H1 (cell line): ENCODE results near the gene ALOX5. TPM values are rescaled to one million over a fixed set of nuclear protein-coding genes. Genes with fewer than 3 reads are reported as not detected.

Source experiments
- CTCF ChIA-PET: fragments of 300-600 bp; sonication (Branson Sonifier 250); formaldehyde crosslinking; loops from one replicate; lab custom pipeline; 2021; ENCODE audit not compliant: partially characterized antibody; lab: Charles Lee
- POLR2A ChIA-PET: fragments of 300-600 bp; sonication (Branson Sonifier 250); formaldehyde crosslinking; loops from one replicate; lab custom pipeline; 2021; ENCODE audit warnings: inconsistent platforms; ENCODE audit not compliant: partially characterized antibody; lab: Charles Lee
- DNase-seq, 2 experiments: peaks; one replicate each; pipeline versions ENCODE4 v3.0.0 to v3.0.0-alpha.2; 2010 to 2022; ENCODE audit warnings: low spot score in 2 of 2, low read depth in 1 of 2, mixed read lengths in 1 of 2
- FAIRE-seq: peaks from 2 replicates; lab custom pipeline; 2011; peaks lifted over from hg19 to GRCh38; lab: Jason Lieb, UNC
- H2AFZ ChIP-seq: 2 replicates; pipeline ENCODE4 v1.8.1; 2012; ENCODE audit warnings: low read length, inconsistent platforms
- H2AK5ac ChIP-seq: 2 replicates; pipeline ENCODE4 v1.6.1; 2013; ENCODE audit warnings: low read depth, low read length
- H2BK120ac ChIP-seq: replicated peaks from 2 replicates; pipeline ENCODE3; 2013; ENCODE audit warnings: low read depth, low read length, inconsistent platforms
- H2BK12ac ChIP-seq: 2 replicates; pipeline ENCODE4 v1.6.1; 2013; ENCODE audit warnings: low read depth, low read length
- H2BK15ac ChIP-seq: 2 replicates; pipeline ENCODE4 v1.6.1; 2013; ENCODE audit warnings: low read length
- H2BK20ac ChIP-seq: 2 replicates; pipeline ENCODE4 v1.6.1; 2013; ENCODE audit warnings: low read length
- H2BK5ac ChIP-seq: 2 replicates; pipeline ENCODE4 v1.6.1; 2013; ENCODE audit warnings: low read depth, low read length
- H3K14ac ChIP-seq: 2 replicates; pipeline ENCODE4 v1.6.1; 2013; ENCODE audit warnings: inconsistent platforms; ENCODE audit not compliant: insufficient read length
- H3K18ac ChIP-seq: 2 replicates; pipeline ENCODE4 v1.6.1; 2013; ENCODE audit warnings: low read length; ENCODE audit errors: extremely low read depth
- H3K23ac ChIP-seq: 2 replicates; pipeline ENCODE4 v1.6.1; 2013; ENCODE audit warnings: inconsistent platforms; ENCODE audit not compliant: insufficient read length
- H3K23me2 ChIP-seq: 2 replicates; pipeline ENCODE4 v1.6.1; 2013; ENCODE audit warnings: low read depth, low read length
- H3K27ac ChIP-seq: 2 replicates; pipeline ENCODE4 v1.6.1; 2011; ENCODE audit warnings: low read depth, low read length, inconsistent platforms
- H3K27me3 ChIP-seq, 4 experiments: replicated peaks in 1 of 4; 1 replicate in 1 of 4; 2 replicates in 3 of 4; pipeline versions ENCODE4 v1.6.1 to v1.8.1; 2011 to 2013; ENCODE audit warnings: low read length in 3 of 4, mild to moderate bottlenecking in 3 of 4, inconsistent platforms in 2 of 4, mixed read lengths in 2 of 4, moderate library complexity in 1 of 4; ENCODE audit not compliant: control insufficient read depth in 3 of 4, insufficient read depth in 3 of 4; ENCODE audit errors: extremely low read depth in 1 of 4
- H3K36me3 ChIP-seq, 4 experiments: 2 replicates each; pipeline versions ENCODE4 v1.6.1 to v1.8.1; 2011 to 2013; ENCODE audit warnings: mild to moderate bottlenecking in 4 of 4, low read length in 3 of 4, moderate library complexity in 2 of 4, control low read depth in 1 of 4, inconsistent platforms in 1 of 4; ENCODE audit not compliant: insufficient read depth in 4 of 4, control insufficient read depth in 2 of 4
- H3K4ac ChIP-seq: replicated peaks from 2 replicates; pipeline ENCODE3; 2013; ENCODE audit warnings: low read length, low read depth, mixed read lengths, inconsistent platforms; ENCODE audit not compliant: insufficient read length
- H3K4me1 ChIP-seq, 4 experiments: replicated peaks in 1 of 4; 1 replicate in 1 of 4; 2 replicates in 3 of 4; pipeline versions ENCODE4 v1.6.1 to v1.8.1; 2011 to 2013; ENCODE audit warnings: low read length in 3 of 4, inconsistent platforms in 2 of 4, mixed read lengths in 1 of 4; ENCODE audit not compliant: insufficient read depth in 4 of 4, control insufficient read depth in 3 of 4
- H3K4me2 ChIP-seq, 2 experiments: 2 replicates each; pipeline versions ENCODE4 v1.6.1 to v1.8.1; 2011 to 2013; ENCODE audit warnings: low read depth in 2 of 2, low read length in 2 of 2, control low read depth in 1 of 2, inconsistent platforms in 1 of 2, mild to moderate bottlenecking in 1 of 2; ENCODE audit not compliant: insufficient read depth in 1 of 2
- H3K4me3 ChIP-seq, 4 experiments: fragments of 200-600, 300-600 bp in 1 of 4; sonication (generic), shearing (Covaris generic), sonication (Bioruptor Twin) in 1 of 4; 2 replicates each; pipeline versions ENCODE4 v1.5.1 to v1.8.1; 2011 to 2016; ENCODE audit warnings: low read length in 4 of 4, low read depth in 3 of 4, control low read depth in 2 of 4, inconsistent platforms in 2 of 4, mild to moderate bottlenecking in 2 of 4, mixed read lengths in 1 of 4, moderate library complexity in 1 of 4; ENCODE audit not compliant: insufficient read depth in 2 of 4; ENCODE audit errors: extremely low read depth in 1 of 4
- H3K56ac ChIP-seq: replicated peaks from 2 replicates; pipeline ENCODE3; 2013; ENCODE audit warnings: low read depth, mild to moderate bottlenecking, mixed read lengths, low read length, inconsistent platforms; ENCODE audit not compliant: insufficient read length
- H3K79me1 ChIP-seq: 2 replicates; pipeline ENCODE4 v1.6.1; 2013; ENCODE audit warnings: low read depth, low read length, control low read depth
- H3K79me2 ChIP-seq, 2 experiments: 2 replicates each; pipeline versions ENCODE4 v1.6.1 to v1.8.1; 2012 to 2013; ENCODE audit warnings: low read length in 2 of 2, mild to moderate bottlenecking in 2 of 2, inconsistent platforms in 1 of 2; ENCODE audit not compliant: insufficient read depth in 2 of 2, control insufficient read depth in 1 of 2
- H3K9ac ChIP-seq, 4 experiments: replicated peaks in 1 of 4; 1 replicate in 1 of 4; 2 replicates in 3 of 4; pipeline versions ENCODE4 v1.6.1 to v1.8.1; 2011 to 2013; ENCODE audit warnings: low read depth in 3 of 4, low read length in 3 of 4, control low read depth in 2 of 4, mild to moderate bottlenecking in 2 of 4, moderate library complexity in 2 of 4, inconsistent platforms in 1 of 4; ENCODE audit errors: extremely low read depth in 1 of 4
- H3K9me3 ChIP-seq, 2 experiments: 2 replicates each; pipeline versions ENCODE4 v1.6.1 to v1.8.1; 2012 to 2013; ENCODE audit warnings: mild to moderate bottlenecking in 2 of 2, moderate library complexity in 2 of 2, control low read depth in 1 of 2, inconsistent platforms in 1 of 2, low read depth in 1 of 2, low read length in 1 of 2, mixed read lengths in 1 of 2; ENCODE audit not compliant: insufficient read depth in 2 of 2
- H4K20me1 ChIP-seq, 2 experiments: replicated peaks in 1 of 2; 2 replicates each; pipeline versions ENCODE3 to v1.8.1; 2011 to 2013; ENCODE audit warnings: inconsistent platforms in 2 of 2, low read length in 2 of 2, mild to moderate bottlenecking in 1 of 2; ENCODE audit not compliant: insufficient read depth in 2 of 2, control insufficient read depth in 1 of 2
- H4K5ac ChIP-seq: 2 replicates; pipeline ENCODE4 v1.6.1; 2013; ENCODE audit warnings: low read length, low read depth, mixed read lengths, inconsistent platforms; ENCODE audit not compliant: insufficient read length
- H4K8ac ChIP-seq: 2 replicates; pipeline ENCODE4 v1.8.0; 2013; ENCODE audit warnings: mild to moderate bottlenecking, moderate library complexity, low read length, inconsistent platforms; ENCODE audit not compliant: insufficient read depth; ENCODE audit errors: extremely low read depth
- H4K91ac ChIP-seq: replicated peaks from 2 replicates; pipeline ENCODE3; 2013; ENCODE audit warnings: low read length, mixed read lengths, inconsistent platforms; ENCODE audit not compliant: insufficient read length
- CBX5 ChIP-seq: fragments of 300-800, 300-1000 bp; sonication (generic); IDR thresholded peaks from 2 replicates; pipeline ENCODE4 v1.7.1; 2016; ENCODE audit warnings: antibody characterized with exemption, low read length, low read depth
- CHD2 ChIP-seq: IDR thresholded peaks from 2 replicates; pipeline ENCODE4 v1.6.1; 2012; ENCODE audit warnings: low read length, improper control_type of control experiment
- EZH2 ChIP-seq: fragments of 200-600 bp; sonication (generic); IDR thresholded peaks from 2 replicates; pipeline ENCODE4 v1.7.1; 2012; ENCODE audit warnings: low read depth, mild to moderate bottlenecking, moderate library complexity, low read length, inconsistent platforms; ENCODE audit not compliant: severe bottlenecking
- GTF2F1 ChIP-seq: IDR thresholded peaks from 2 replicates; pipeline ENCODE4 v1.6.1; 2012; ENCODE audit warnings: low read depth, low read length, improper control_type of control experiment, borderline replicate concordance
- KDM1A ChIP-seq: fragments of 200-600, 300-600 bp; sonication (generic); IDR thresholded peaks from 2 replicates; pipeline ENCODE4 v1.7.1; 2016; ENCODE audit warnings: mild to moderate bottlenecking, low read length, borderline replicate concordance
- MAFK ChIP-seq: IDR thresholded peaks from 2 replicates; pipeline ENCODE4 v1.6.1; 2012; ENCODE audit warnings: low read depth, mild to moderate bottlenecking, improper control_type of control experiment, low read length
- NRF1 ChIP-seq: IDR thresholded peaks from 2 replicates; pipeline ENCODE4 v1.6.1; 2011; ENCODE audit warnings: mild to moderate bottlenecking, low read depth, low read length, improper control_type of control experiment
- POLR2AphosphoS5 ChIP-seq: IDR thresholded peaks from 2 replicates; pipeline ENCODE4 v1.6.1; 2011; ENCODE audit warnings: low read depth, low read length
- RXRA ChIP-seq: IDR thresholded peaks from 2 replicates; pipeline ENCODE4 v1.6.1; 2011; ENCODE audit warnings: low read depth, mild to moderate bottlenecking, low read length, moderate library complexity; ENCODE audit not compliant: insufficient read depth
- SAP30 ChIP-seq: fragments of 300-600 bp; sonication (generic); IDR thresholded peaks from 2 replicates; pipeline ENCODE4 v1.7.1; 2012; ENCODE audit warnings: low read length, moderate library complexity, mild to moderate bottlenecking, inconsistent platforms; ENCODE audit not compliant: insufficient read depth, insufficient replicate concordance
- SP1 ChIP-seq: IDR thresholded peaks from 2 replicates; pipeline ENCODE4 v1.6.1; 2011; ENCODE audit warnings: low read depth, low read length
- SP2 ChIP-seq: IDR thresholded peaks from 2 replicates; pipeline ENCODE4 v1.6.1; 2012; ENCODE audit warnings: mild to moderate bottlenecking, low read length, inconsistent platforms
- SRF ChIP-seq: IDR thresholded peaks from 2 replicates; pipeline ENCODE4 v1.6.1; 2011; ENCODE audit warnings: mild to moderate bottlenecking, low read depth, low read length, moderate library complexity
- TAF7 ChIP-seq: optimal IDR thresholded peaks from 2 replicates; pipeline ENCODE3; 2011; ENCODE audit warnings: low read depth, mild to moderate bottlenecking, inconsistent platforms, low read length, moderate library complexity, borderline replicate concordance
- WGBS, 2 experiments: shearing (Covaris generic) in 1 of 2; methylation state at CpG; one replicate each; pipeline versions ENCODE4 v1.1.6 to v1.1.7; 2013 to 2015; ENCODE audit warnings: low lambda C conversion rate in 2 of 2, mixed read lengths in 2 of 2, inconsistent platforms in 1 of 2, low coverage in 1 of 2, missing lambda C conversion rate in 1 of 2; ENCODE audit not compliant: insufficient replicate concordance in 2 of 2, insufficient coverage in 1 of 2, insufficient read length in 1 of 2; ENCODE audit errors: extremely low coverage in 1 of 2, missing lambda C conversion rate in 1 of 2; 5-methylcytosine and 5-hydroxymethylcytosine counted together
- polyA plus RNA-seq, 7 experiments: library from polyadenylated mRNA; depleted of rRNA in 3 of 7; stranded (reverse) in 5 of 7; unstranded in 2 of 7; fragments of >200 nt in 5 of 7; fragments of 200-250 nt in 2 of 7; gene quantifications; 1 replicate in 5 of 7; 2 replicates in 1 of 7; 4 replicates in 1 of 7; pipeline versions ENCODE4 v1.2.1 to v1.2.3, GENCODE V29; 2011 to 2013; ENCODE audit warnings: missing spikeins in 2 of 7, mixed read lengths in 2 of 7
- total RNA-seq: library from RNA; stranded (reverse); fragmentation: NEBNext Ultra II Directional; extraction: Animal tissue kit (Norgen Biotek cat#: 25700); gene quantifications from 2 replicates; pipeline ENCODE4 v1.2.1, GENCODE V29; 2021

ALOX5 gene
- total and polyA plus RNA-seq, 2 of the 8 experiments (the other 6 are each of a cell fraction or from before 2014, with no cell fraction given) = 1.6 to 3.8 TPM

DNA sequence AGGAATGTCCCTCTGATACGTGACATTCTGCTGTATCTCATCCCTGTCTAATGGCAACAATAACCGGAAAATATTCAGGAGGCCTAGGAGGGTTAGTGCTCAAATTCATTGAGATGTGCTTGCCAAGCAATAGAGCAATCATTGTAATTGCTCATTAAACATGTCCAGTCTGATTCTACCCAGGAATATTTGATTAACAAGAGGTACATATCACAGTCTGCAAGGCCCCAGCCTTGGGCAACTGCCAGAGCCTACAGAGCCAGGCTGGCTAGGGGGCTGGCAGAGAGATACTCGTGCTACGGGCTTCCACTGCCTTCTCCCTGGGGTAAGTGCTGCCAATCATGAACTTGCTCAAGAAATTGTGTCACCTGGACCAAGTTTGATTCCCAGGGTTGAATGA is 99.1 kb downstream of the ALOX5 start:
- no peaks in the 10 kb centered on the region for H3K23me2 ChIP-seq
- no peak overlapping the region for H3K23ac ChIP-seq
- no peak overlapping the region for H4K5ac ChIP-seq
- no peak overlapping the region for H3K4ac ChIP-seq
- no peak overlapping the region for H3K18ac ChIP-seq
- no peak overlapping the region for H3K56ac ChIP-seq
- DNase-seq = no peak
- H3K4me2 ChIP-seq = no peak overlapping the region
- no peak overlapping the region for H3K4me3 ChIP-seq
- H3K27me3 ChIP-seq = no peaks in the 10 kb centered on the region
- no peaks in the 10 kb centered on the region for H3K36me3 ChIP-seq
- no peak for TF ChIP-seq TAF7
- no peak for TF ChIP-seq EZH2
- no peak for TF ChIP-seq POLR2AphosphoS5
- no peak for TF ChIP-seq MAFK
- TF ChIP-seq GTF2F1 = no peak
- no peak for TF ChIP-seq SRF
- no peak for TF ChIP-seq CHD2
- TF ChIP-seq KDM1A = no peak
- TF ChIP-seq SP2 = no peak
- no peak for TF ChIP-seq RXRA
- TF ChIP-seq SP1 = no peak
- no peak for TF ChIP-seq NRF1
- TF ChIP-seq SAP30 = no peak
- TF ChIP-seq CBX5 = no peak
- TF ChIP-seq, all 59 proteins: peak for 0
- ChIA-PET CTCF (no interaction called here), POLR2A (no interaction called here)
- no peak overlapping the region for H3K27ac ChIP-seq
- H3K9ac ChIP-seq = no peak overlapping the region
- peaks cover 2 to 9% (median 6%) of the 10 kb centered on the region in 4 experiments; a peak in 6 of 7 replicates for H3K4me1 ChIP-seq
- 88% methylated on average over 4 of the region's 4 CpGs; no CpG with 5 or more reads in 1 of the 2 experiments for WGBS, 2 experiments
- H2AK5ac ChIP-seq = no peak overlapping the region; the same call in 1 of the 2 replicates
- no peak overlapping the region for H3K14ac ChIP-seq
- no peak overlapping the region for H2AFZ ChIP-seq
- no peak overlapping the region for H4K91ac ChIP-seq
- H2BK12ac ChIP-seq = no peak overlapping the region
- no peak overlapping the region for H2BK20ac ChIP-seq
- H4K8ac ChIP-seq = no peak overlapping the region
- FAIRE-seq = no peak
- peaks cover 0 to 15% of the 10 kb centered on the region in 2 experiments; a peak in 1 of 4 replicates for H3K79me2 ChIP-seq
- H3K79me1 ChIP-seq = peaks cover 7% of the 10 kb centered on the region; the same call in 1 of the 2 replicates
- H2BK5ac ChIP-seq = no peak overlapping the region
- H3K9me3 ChIP-seq = no peaks in the 10 kb centered on the region
- H2BK15ac ChIP-seq = no peak overlapping the region
- H4K20me1 ChIP-seq = peaks cover 0 to 1% of the 10 kb centered on the region in 2 experiments
- no peak overlapping the region for H2BK120ac ChIP-seq
